ENCODE measurements around the gene ABCF2. TPM values are rescaled to one million over a fixed set of nuclear protein-coding genes. Genes with fewer than 3 reads are reported as not detected.

Gene ABCF2
- total RNA-seq, 2 donors from 2014 or later = 11.9 to 13.5 TPM

DNA sequence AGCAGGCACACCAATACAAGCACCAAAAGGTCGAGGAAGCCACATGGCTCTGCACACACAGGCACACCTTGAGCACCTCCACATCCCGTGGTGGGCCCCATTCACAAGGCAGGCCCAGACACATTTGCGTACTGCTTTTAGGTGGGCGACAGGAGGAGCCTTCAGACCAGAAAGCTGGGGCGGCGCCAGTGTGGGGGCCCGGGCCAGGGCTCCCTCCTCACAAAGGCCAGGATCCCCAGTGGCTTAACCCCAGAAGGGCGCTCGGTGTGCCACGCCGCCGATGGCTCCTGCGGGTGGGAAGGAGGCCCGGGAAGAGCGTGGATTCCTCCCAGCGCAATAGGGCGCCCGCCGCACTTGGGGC is 24.3 kb upstream of the ABCF2 start:
- Histone ChIP-seq H3K27me3 (no peaks in the 10 kb centered on the region), H3K4me3 (no peak overlapping the region), H3K27ac (peak overlapping the region in 3 of 4 donors; percentile 87 to 93 (median 93)), H3K9me3 (no peaks in the 10 kb centered on the region), H3K4me1 (peaks cover 53% of the 10 kb centered on the region), H3K36me3 (replicated peaks in 1 of 2; ENCODE audit: insufficient read depth in 1 of 2, low read depth in 2 of 2) (no peaks in the 10 kb centered on the region)
- ATAC-seq (no peak), DNase-seq (no peak)
- intact Hi-C loops (cut with DNase I) = no loop called here
- TF ChIP-seq, protein P1, sequence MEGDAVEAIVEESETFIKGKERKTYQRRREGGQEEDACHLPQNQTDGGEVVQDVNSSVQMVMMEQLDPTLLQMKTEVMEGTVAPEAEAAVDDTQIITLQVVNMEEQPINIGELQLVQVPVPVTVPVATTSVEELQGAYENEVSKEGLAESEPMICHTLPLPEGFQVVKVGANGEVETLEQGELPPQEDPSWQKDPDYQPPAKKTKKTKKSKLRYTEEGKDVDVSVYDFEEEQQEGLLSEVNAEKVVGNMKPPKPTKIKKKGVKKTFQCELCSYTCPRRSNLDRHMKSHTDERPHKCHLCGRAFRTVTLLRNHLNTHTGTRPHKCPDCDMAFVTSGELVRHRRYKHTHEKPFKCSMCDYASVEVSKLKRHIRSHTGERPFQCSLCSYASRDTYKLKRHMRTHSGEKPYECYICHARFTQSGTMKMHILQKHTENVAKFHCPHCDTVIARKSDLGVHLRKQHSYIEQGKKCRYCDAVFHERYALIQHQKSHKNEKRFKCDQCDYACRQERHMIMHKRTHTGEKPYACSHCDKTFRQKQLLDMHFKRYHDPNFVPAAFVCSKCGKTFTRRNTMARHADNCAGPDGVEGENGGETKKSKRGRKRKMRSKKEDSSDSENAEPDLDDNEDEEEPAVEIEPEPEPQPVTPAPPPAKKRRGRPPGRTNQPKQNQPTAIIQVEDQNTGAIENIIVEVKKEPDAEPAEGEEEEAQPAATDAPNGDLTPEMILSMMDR (IDR thresholded peaks at IDR 0.05) = no peak
- TF ChIP-seq POLR2A (IDR thresholded peaks at IDR 0.05) = no peak
- WGBS, 2 donors = 0 to 5% methylated on average over 2 to 17 of the region's 19 CpGs

DNA sequence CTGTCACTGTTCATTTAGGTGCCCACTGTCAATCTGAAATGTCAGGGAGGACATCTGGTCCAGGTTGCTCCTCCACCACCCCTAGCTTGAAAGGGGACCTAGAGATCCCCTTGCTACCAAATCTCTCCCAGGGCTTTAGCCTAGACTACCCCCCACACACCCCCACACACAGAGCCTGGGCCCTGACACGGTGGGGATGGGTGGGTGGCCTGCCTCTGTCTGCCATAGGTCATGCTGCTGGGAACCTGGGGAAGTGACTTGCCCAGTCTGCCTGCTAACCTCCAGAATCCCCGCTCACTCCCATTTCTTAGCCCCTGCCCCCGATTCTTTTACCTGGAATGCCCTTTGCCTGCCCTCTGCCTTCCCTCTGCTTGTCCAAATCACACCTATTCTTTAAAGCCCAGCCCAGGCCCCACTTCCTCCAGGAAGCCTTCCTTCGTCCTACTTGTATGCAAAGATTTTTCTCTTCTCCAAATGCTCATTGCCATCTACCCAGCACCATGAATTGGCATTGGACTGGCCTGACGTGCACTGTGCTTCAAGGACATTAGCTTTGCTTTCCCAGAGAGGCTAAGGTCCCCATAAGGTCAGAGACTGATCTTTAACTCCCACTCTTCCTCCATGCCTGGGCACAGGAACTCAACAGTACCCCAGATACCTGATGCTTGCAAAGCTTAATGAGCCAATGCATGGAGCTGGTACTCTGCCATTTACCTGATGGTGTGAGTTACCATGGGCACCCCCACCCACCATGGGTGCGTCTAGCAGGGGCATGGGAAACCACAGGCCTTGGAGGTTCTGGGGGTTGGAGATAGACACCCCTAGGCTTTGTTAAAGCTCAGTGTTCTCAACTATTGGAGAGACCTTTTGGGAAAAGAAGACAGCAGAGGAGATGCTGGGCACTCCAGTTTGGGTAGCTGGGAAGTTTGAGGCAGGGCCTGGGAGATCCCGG is 23.5 kb upstream of the ABCF2 start:
- Histone ChIP-seq H3K27me3 (no peaks in the 10 kb centered on the region), H3K9me3 (no peaks in the 10 kb centered on the region), H3K4me3 (no peak overlapping the region), H3K27ac (peak overlapping the region; percentile 12 to 93 (median 90)), H3K4me1 (peaks cover 60% of the 10 kb centered on the region), H3K36me3 (replicated peaks in 1 of 2; ENCODE audit: insufficient read depth in 1 of 2, low read depth in 2 of 2) (no peaks in the 10 kb centered on the region)
- 56 to 70% methylated on average over 6 to 7 of the region's 7 CpGs for WGBS, 2 donors
- DNase-seq = no peak
- no peak for ATAC-seq
- TF ChIP-seq POLR2A (IDR thresholded peaks at IDR 0.05) = no peak
- TF ChIP-seq, protein P1 (IDR thresholded peaks at IDR 0.05) = no peak
- intact Hi-C loops (cut with DNase I) = no loop called here

DNA sequence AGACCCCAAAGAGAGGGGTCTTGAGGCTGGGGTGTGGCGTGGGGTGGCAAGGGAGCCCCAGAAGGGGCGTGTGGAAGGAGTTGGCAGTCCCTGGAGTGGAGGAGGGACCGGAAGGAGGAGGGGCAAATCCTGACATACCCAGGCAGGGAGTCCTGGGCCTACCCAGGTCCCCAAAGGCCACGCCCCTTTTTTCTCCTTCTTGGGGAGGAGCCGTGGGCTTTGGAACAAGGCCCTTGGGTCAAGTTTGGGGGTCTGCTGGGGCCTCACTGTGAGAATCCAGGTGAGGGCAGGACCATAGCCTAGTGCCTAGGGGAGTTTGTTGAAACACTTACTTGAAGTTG is 22.7 kb upstream of the ABCF2 start:
- Histone ChIP-seq H3K27me3 (no peaks in the 10 kb centered on the region), H3K4me1 (peaks cover 68% of the 10 kb centered on the region), H3K9me3 (no peaks in the 10 kb centered on the region), H3K36me3 (replicated peaks in 1 of 2; ENCODE audit: insufficient read depth in 1 of 2, low read depth in 2 of 2) (no peaks in the 10 kb centered on the region), H3K4me3 (no peak overlapping the region), H3K27ac (peak overlapping the region; percentile 83 to 93 (median 90))
- ATAC-seq (peak; percentile 36), DNase-seq (peak; percentile 62 to 82 (median 76))
- WGBS, 2 donors = 3 to 13% methylated on average over 5 of the region's 5 CpGs
- intact Hi-C loops (cut with DNase I) = no loop called here
- TF ChIP-seq POLR2A (IDR thresholded peaks at IDR 0.05) = no peak
- TF ChIP-seq, protein P1 (IDR thresholded peaks at IDR 0.05) = no peak

DNA sequence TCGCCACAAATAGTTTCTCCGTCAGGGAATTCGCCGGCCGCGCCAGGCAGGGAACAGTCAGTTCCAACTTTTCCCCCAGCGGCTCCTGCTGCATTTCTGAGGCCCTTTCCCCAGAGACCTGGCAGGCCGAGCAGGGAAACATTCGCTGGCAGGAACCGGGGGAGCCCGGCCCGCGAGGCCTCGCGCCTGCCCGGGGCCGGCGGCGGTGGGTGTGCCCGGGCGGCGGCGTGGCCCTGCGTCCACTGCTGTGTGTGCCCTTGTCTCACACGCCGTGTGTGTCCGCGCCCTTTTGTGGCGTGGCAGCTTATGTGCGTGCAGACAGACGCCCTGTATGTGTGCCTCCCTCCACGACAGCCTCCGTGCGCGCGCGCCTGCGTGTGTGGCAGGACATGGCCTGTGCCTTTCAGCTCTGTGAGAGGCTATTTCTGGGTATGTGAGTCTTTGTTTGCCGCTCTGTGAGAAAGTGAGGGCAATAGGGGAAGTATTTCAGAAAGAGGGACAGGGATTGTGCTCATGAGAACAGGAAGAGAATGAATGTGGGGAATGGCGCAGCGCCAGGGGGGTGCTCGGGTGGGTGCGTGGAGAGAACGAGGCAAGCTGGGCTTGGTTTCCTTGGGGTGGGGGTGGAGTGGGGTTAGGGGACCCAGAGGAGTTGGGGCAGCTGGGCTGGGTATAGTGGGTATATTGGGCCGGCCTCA is 22.2 kb upstream of the ABCF2 start:
- Histone ChIP-seq H3K27ac (peak overlapping the region; percentile 83 to 93 (median 90)), H3K36me3 (replicated peaks in 1 of 2; ENCODE audit: insufficient read depth in 1 of 2, low read depth in 2 of 2) (no peaks in the 10 kb centered on the region), H3K27me3 (no peaks in the 10 kb centered on the region), H3K9me3 (no peaks in the 10 kb centered on the region), H3K4me3 (no peak overlapping the region), H3K4me1 (peaks cover 73% of the 10 kb centered on the region)
- ATAC-seq (peak; percentile 33), DNase-seq (peak; percentile 56 to 63 (median 58))
- 3 to 5% methylated on average over 21 to 45 of the region's 45 CpGs for WGBS, 2 donors
- TF ChIP-seq, protein P1 (IDR thresholded peaks at IDR 0.05) = no peak
- peak; percentile 13 to 55 (median 52) for TF ChIP-seq POLR2A (IDR thresholded peaks at IDR 0.05)
- intact Hi-C loops (cut with DNase I) = no loop called here
